Measurements from ENCODE around the gene WDR45.
"Not testable (repeated sequence)": the region's sequence is repeated elsewhere in the genome, so short reads cannot be mapped to it uniquely, and the experiment has no call there.

The WDR45 gene

DNA sequence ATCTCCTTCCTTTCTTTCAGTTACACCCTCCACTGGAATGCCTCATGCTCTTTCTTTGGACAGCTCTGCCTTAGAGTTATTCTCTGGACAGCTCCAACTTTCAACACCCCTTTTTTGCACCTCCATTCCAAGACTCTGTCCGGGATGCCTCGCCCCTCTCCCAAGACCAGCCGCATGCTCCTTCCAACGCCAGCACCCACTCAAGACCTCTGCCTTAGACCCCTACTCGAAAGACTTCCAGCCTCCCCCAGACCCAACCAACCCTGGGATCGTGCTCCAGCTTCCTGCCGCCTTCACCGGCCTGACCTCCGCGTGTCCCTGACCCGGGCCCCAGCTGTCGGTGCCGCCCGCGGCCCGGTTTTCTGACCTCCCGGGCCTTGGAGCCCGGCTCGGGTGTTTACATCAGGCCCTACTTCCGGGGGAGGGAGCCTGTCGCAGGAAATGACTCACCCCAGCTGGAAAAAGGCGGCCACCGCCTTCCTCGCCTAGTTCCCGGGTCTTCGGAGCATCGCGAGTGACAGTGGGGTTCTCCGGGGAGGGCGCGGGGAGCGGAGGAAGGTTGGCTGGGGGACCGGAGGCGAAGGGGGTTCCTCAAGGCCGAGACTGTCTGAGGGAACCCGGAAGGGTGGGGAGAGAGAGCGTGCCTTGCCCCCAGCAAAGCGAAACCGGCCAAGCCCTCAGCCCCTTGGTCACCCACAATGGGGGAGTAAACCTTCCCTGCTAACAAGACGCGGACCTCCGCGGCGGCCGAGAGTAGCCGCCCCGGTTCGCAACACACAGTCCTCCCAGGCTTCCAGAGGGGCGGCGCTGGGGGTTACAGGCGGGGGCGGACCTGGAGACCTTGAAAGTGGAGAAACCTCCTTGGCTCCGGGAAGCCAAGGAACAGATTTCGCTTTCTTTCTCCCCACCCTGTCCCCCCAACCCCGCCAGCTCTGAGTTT is at the start of gene WDR45:
Gene WDR45, minus strand, starts transcription at position 399 of the 940 bp plus-strand sequence. CDS start 1,792 bp downstream, outside the sequence.
- DNase-seq (ENCODE audit: extremely low spot score, insufficient read length, low read depth) (peak; percentile 52), FAIRE-seq (peak; percentile 84)

DNA sequence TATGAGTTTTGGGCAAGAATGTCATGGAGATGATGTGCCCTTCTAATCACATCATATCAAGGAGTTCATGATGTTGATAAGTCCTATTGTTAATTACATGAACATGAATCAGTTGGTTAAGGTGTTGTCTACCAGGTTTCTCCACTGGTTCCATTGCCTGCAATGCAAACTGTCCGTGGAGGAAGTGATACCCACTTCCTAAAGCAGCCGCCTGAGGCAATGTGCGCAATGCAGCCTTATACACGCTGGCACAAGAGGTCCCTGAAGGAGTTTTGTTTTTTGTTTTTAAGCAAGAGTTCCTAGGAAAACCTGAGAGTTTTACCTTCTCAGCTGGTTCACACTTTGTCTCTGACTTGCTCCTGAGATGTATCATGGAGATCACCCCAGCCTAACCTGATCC is 49.7 kb upstream of the WDR45 start:
- FAIRE-seq (peak; percentile 39), DNase-seq (ENCODE audit: extremely low spot score, insufficient read length, low read depth) (no peak)

DNA sequence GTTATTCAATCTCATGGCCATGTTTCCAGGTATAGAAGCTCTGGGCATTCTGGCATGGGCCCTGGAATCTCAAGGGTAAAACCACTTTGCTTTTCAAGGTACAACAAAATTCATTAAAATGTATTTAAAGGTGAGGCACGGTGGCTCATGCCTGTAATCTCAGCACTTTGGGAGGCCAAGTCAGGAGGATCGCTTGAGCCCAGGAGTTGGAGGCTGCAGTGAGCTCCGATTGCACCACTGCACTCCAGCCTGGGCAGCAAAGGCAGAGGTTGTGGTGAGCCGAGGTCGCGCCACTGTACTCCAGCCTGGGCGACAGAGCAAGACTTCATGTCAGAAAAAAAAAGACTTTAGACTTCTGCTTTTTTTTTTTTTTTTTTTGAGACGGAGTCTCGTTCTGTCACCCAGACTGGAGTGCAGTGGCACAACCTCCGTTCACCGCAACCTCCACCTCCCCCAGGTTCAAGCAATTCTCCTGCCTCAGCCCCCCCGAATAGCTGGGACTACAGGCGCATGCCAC is 48.1 kb upstream of the WDR45 start:
- not testable (repeated sequence) for FAIRE-seq; DNase-seq (ENCODE audit: extremely low spot score, insufficient read length, low read depth)

DNA sequence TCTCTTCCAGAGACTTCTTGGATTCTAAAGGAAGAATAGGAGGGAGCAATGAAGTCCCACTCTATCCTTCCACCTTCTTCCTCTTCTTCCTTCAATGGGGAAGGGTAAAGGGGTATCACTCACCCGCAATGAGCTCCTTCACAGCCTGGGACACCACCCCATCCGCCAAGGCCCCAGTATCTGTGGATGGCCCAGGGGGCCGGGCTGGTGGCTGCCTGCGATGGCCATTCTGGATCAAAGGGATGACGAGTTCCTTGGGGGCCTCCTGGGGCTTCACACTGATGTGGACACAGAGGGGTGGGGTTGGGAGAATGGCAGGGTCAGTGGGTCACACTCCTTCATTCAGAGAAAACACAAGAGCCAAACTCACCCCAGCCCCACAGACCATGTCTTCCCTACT is 42.8 kb upstream of the WDR45 start:
- FAIRE-seq (no peak), DNase-seq (ENCODE audit: extremely low spot score, insufficient read length, low read depth) (no peak)

DNA sequence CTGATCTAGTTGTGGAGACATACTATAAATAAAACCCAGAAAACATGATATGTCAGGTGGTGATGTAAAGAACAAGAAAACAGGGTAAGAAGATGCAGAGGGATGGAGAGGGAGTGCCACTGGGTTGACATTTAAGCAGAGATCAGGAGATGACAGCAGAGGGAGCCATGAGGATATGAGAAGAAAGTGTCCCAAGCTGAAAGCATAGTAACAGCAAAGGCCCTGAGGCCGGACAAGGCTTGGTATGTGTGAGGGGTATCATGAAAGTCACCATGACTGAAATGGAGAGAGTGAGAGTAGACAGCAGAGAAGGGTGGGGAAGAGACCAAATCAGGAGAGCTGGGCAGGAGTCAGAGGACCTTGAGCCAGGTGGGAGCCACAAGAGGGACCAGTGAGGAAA is 40.4 kb upstream of the WDR45 start:
- FAIRE-seq (peak; percentile 64), DNase-seq (ENCODE audit: extremely low spot score, insufficient read length, low read depth) (no peak)

DNA sequence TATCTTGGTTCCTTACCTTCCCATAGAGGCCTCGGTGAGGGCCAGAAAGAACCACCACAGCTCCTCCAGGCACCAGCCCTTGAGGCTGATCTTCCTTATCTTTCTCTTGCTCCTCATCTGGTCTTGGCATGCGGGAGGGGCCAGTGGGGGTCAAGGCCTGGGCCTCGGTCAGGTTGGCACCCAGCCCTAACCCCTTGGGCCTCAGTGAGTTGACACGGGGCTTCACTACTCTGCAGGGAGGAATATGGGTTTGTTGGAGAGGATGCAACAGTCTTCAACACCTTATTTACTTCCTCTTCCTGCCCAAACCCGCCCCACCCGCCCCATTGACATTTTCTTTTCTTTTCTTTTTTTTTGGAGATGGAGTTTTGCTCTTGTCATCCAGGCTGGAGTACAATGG is 37.9 kb upstream of the WDR45 start:
- DNase-seq (ENCODE audit: extremely low spot score, insufficient read length, low read depth), result no peak
- no peak for FAIRE-seq

DNA sequence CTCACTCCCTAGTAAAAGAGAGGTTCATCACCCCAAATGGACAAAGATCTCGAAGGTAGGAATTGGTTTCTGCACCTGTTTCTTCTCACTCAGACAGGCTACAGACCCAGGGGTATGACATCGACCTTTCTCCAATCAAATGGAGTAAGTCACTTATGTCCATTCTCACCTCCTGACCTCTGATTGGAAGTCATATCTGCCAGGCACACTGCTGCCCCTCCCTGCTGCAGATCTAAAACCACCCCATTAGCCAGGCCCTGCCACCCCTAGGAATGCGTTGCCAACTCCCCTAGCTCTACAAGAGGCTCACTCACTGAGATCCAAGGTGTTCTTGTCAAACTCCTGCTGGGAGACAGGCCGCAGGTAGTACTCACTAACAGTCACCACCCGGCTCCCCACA is 37.0 kb upstream of the WDR45 start:
- FAIRE-seq, result no peak
- no peak for DNase-seq (ENCODE audit: extremely low spot score, insufficient read length, low read depth)

DNA sequence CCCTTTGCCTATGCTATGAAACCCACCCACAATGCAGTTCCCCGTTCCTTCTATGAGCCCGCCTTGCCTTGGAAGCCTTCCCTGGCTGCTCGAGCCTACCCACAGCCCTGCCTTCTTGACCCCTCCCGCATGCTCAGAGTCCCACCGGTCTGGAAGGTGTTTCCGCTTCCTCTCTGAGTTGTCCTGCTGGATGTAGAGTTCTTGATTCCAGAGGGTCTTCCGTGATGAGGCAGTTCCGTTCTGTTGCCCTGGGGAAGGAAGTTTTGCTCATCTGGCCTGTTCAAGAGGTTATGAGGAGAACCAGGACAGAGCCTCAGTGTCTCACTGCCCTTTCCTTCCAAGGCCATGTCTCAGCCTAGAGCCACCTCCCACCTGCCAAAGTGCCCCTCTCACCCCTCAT is 36.4 kb upstream of the WDR45 start:
- DNase-seq (ENCODE audit: extremely low spot score, insufficient read length, low read depth) (no peak), FAIRE-seq (no peak)

DNA sequence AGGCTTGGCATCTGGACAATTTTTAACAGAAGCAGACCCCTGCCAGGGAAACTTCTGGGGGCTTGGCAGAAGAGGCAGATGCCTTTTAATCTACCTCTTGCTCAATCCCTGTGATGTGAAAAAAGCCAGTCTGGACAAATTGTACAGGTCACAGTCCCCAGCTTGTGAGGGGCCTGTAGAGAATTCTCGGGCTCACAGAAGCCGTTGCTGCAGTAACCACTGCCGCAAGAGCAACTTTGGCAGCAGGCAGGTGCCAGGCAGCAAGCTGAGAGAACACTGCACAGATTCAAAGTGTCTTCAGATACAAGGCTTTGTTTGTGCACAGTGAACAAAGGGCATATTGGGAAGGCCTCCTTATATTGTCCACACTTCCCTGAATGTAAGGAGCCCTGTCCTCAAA is 32.1 kb upstream of the WDR45 start:
- FAIRE-seq, result no peak

DNA sequence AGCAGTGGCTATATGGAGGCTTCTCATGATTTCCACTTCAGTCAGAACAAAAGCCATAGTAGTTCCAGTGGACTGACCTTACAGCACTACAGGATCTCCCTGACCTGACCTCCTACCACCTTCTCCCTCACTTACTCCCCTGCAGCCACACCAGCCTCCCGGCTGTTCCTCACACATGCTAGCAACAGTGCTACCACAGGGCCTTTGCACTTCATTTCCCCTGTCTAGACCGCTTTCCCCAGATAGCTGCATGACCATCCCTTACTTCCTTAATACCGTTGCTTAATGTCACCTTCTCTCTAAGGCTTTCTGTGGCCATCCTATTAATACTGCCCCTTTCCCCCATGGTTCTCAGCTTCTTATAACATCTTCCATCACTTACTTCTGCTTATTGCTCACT is 30.7 kb upstream of the WDR45 start:
- DNase-seq (ENCODE audit: extremely low spot score, insufficient read length, low read depth) (no peak), FAIRE-seq (no peak)

More for the DNA sequence above, 32.1 kb upstream of the WDR45 start:
- no peak for DNase-seq (ENCODE audit: extremely low spot score, insufficient read length, low read depth)

DNA sequence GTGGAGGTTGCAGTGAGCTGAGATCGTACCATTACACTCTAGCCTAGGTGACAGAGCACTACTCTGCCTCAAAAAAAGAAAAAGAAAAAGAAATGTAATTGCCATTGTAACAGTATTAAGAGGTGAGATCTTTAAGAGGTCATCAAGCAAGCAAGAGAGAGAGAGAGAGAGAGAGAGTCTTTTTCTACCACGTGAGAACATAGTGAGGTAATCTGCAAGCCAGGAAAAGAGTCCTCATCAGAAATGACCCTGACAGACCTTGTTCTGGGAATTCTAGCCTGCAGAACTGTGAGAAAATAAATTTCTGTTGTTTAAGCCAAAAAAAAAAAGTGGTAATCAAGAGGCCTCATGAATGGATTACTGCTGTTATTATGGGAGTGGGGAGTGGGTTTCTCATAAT is 29.0 kb upstream of the WDR45 start:
- DNase-seq (ENCODE audit: extremely low spot score, insufficient read length, low read depth) (no peak), FAIRE-seq (no peak)

DNA sequence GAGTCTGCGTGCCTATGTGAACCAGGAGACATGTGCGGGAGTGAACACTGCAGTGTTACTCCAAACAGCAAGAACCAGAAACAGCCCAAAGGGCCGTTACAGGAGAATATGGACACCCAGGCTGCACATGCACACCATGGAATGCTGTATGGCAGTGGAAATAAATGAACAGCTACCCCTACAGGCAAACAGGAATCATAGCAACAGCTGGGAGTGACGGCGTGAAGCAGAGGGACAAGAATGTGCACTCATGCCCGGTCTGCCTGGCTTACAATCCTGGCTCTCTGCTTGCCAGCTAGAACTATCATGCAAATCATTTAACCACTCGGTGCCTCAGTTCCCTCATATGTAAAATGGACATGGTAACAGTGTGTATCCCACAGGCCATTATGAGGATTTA is 27.2 kb upstream of the WDR45 start:
- FAIRE-seq, result no peak
- no peak for DNase-seq (ENCODE audit: extremely low spot score, insufficient read length, low read depth)

DNA sequence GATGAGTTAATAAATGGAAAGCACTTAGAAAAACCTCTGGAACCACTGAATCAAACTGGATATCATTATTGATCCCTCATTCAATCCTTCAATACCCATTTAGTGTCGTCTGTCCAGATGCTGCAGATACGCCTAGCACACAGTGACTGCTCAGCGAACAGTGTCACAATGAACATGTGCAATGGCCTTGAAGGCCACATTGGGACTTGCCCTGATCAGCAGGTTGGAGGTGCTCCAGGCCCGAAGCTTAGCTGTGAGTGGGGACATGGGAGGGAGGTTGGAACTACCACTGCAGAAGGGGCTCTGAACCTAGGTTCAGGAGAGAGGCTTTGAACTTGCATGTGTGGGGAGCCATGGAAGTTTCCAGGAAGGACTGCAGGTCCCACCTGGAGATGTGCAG is 26.6 kb upstream of the WDR45 start:
- FAIRE-seq (no peak), DNase-seq (ENCODE audit: extremely low spot score, insufficient read length, low read depth) (no peak)

DNA sequence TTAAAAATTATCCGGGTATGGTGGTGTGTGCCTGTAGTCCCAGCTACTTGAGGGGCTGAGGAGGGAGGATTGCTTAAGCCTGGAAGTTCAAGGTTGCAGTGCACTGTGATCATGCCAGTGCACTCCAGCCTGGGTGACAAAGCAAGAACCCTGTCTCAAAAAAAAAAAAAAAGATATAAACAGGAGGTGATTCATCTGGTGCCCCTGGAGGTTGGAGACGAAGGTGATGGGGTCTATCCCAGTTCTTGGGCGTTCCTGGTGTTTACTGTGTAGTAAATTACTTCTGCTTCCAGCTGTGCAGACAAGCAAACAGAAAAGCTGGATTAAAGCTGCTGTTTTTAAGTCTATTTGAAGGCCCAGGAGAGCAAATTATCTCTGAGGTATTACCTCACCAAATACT is 23.9 kb upstream of the WDR45 start:
- DNase-seq (ENCODE audit: extremely low spot score, insufficient read length, low read depth), result no peak
- FAIRE-seq, result no peak

DNA sequence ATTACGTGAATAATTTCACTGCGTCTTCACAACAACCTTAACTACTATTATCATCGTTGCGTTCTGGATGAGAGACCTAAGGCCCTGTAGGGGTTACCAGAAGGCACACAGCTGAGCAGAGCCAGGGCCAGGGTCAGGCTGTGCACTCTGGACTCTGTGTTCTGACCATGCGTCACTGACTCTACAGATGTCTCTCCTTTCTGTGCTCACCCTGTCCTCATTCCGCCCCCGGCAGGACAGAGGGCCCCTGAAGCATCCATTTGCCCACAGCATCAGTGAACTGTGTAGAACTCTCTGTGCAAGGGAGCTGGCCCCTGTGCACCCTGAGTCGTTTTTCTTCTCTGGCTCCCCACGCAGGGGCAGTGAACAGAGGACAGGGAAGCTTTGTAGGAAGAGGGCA is 22.5 kb upstream of the WDR45 start:
- no peak for FAIRE-seq
- DNase-seq (ENCODE audit: extremely low spot score, insufficient read length, low read depth), result no peak

DNA sequence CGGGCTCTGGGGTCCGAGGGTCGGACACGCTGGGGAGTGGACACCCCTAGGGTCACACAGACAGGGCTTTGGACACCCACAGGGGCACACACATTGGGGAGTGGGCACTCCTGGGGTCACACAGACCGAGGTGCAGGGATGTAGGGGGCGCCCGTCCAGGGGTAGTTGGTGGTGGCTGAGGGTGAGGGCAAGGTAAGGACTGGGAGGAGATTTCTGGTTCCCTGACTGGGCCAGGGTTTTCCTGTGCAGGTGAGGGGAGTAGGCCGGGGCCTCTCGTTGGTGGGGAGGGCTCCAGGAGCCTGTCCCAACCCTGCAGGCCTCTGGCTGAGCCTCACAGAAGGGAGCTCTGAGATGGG is 21.9 kb upstream of the WDR45 start:
- FAIRE-seq, result no peak

DNA sequence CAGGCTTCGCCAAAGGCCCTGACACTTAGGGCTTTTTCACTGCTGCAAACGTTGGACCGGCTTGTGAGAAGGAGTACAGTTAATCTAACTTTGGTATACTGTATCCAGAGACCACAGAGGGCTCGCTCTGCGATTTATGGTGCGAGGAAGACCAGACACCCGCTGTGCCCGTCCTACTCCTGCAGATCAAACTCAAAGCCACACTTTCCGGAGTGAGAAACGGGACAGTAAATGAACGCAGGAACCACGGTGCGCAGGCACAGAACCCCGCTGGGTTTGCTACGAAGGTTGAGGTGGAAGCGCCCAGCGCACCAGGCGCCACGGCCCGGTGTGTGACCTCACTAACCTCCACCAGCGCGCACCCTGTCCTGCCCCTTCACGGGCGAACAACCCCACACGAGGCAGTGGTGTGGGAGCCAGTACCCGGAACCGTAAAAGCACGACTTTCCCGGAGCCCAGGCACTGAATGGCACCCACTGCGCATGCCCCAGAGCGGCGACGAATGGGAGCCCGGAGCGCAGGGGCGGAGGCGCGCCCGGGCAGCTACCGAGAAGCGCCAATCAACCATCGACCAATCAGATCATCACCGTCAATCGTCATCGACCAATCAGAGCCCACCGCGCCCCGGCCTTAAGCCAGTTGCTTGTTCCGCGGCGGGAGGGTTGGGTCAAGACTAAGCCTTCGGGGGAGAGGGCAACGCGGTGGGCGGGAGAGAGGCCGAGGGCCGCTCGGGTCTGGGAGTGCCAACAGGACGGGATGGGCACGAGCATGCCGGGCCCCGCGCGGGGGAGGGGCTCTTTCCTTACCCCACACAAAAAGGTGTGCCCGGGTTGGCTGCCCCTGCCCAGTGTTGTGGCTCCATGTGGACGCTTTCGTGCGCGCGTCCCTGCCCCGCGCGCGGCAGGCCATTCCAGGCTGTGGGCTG is 21.3 kb upstream of the WDR45 start:
- FAIRE-seq (peak; percentile 93), DNase-seq (ENCODE audit: extremely low spot score, insufficient read length, low read depth) (peak; percentile 86)

More for the DNA sequence above, 21.9 kb upstream of the WDR45 start:
- DNase-seq (ENCODE audit: extremely low spot score, insufficient read length, low read depth), result no peak

DNA sequence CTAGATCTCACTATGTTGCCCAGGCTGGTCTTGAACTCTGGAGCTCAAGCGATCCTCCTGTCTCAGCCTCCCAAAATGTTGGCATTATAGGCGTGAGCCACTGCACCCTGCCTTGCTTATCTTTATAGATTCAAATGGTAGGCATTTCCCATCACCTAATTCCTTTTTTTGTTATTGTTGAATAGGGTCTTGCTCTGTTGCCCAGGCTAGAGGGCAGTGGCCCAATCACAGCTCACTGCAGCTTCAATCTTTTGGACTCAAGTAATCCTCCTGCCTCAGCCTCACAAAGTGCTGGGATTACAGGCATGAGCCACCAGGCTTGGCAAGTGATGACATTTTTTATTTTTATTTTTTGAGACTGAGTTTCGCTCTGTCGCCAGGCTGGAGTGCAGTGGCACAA is 16.7 kb upstream of the WDR45 start:
- FAIRE-seq (no peak), DNase-seq (ENCODE audit: extremely low spot score, insufficient read length, low read depth) (no peak)

DNA sequence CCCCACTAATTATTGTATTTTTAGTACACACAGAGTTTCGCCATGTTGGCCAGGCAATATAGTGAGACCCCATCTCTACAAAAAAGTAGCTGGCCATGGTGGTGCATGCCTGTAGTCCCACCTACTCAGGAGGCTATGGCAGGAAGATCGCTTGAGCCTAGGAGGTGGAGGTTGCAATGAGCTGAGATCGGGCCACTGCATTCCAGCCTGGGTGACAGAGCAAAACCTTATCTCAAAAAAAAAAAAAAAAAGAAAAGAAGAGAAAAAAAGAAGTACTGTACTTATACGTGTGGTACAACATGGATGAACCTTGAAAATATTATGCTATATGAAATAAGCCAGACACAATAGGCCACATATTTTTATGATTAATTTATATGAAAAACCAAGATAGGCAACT is 9.9 kb upstream of the WDR45 start:
- DNase-seq (ENCODE audit: extremely low spot score, insufficient read length, low read depth) (no peak), FAIRE-seq (no peak)

DNA sequence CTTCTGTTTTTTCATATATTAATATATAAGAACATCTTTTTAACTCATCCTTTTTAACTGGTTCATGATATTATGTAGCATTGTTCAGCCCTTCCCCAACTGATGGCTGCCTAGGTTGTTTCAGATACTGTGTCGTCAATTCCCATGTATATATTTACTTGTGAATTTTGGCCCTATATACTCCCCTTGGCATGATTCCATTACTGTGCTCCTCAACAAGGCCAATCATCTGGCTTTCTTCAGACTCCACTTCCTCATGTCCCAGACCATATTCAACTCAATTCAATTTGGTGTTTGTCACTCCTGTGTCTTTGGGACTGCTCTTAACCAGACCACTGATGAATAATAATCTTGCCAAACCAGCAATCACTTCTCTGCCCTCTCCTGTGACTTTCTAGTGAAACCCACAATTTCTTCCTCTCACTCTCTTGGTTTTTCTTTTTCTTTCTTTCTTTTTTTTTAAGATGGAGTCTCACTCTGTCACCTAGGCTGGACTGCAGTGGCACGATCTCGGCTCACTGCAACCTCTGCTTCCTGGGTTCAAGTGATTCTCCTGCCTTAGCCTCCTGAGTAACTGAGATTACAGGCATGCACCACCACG is 2.7 kb upstream of the WDR45 start:
- FAIRE-seq (no peak), DNase-seq (ENCODE audit: extremely low spot score, insufficient read length, low read depth) (no peak)

All from GM18507 (cell line).